Stimulated activated naive B cell treated with anti-CD40 and anti-IgM and Interleukin-4, amounts not matched to agents 10 μg/mL and 1 μg/mL and 100 μg/mL, for 72 hours (primary cell): ENCODE data around the gene RGPD5.
"Not testable (repeated sequence)": the region's sequence is repeated elsewhere in the genome, so short reads cannot be mapped to it uniquely, and the experiment has no call there.

Experiments used
- ATAC-seq, 2 donors: fragments of 150-1000 bp; cut with Tn5 transposase; replicated peaks; 2 replicates each; pipeline ENCODE4 v1.10.0; 2021; ENCODE audit warnings: moderate library complexity in 1 of 2
- DNase-seq: peaks from one replicate; pipeline ENCODE4 v3.0.0; 2021
- H3K27ac Mint-ChIP-seq: one replicate; pipeline ENCODE4 v1.8.0; 2022; ENCODE audit warnings: mild to moderate bottlenecking, mixed read lengths
- H3K27me3 Mint-ChIP-seq, 2 donors: one replicate each; pipeline ENCODE4 v1.8.0; 2022; ENCODE audit warnings: mixed read lengths in 2 of 2
- H3K36me3 Mint-ChIP-seq, 2 donors: one replicate each; pipeline ENCODE4 v1.8.0; 2022; ENCODE audit warnings: mixed read lengths in 2 of 2, mild to moderate bottlenecking in 1 of 2
- H3K4me1 Mint-ChIP-seq, 2 donors: one replicate each; pipeline ENCODE4 v1.8.0; 2022; ENCODE audit warnings: mixed read lengths in 2 of 2, mild to moderate bottlenecking in 1 of 2
- H3K4me3 Mint-ChIP-seq, 2 donors: one replicate each; pipeline ENCODE4 v1.8.0; 2022; ENCODE audit warnings: mild to moderate bottlenecking in 2 of 2, mixed read lengths in 2 of 2, moderate library complexity in 1 of 2
- H3K9me3 Mint-ChIP-seq, 2 donors: one replicate each; pipeline ENCODE4 v1.8.0; 2022; ENCODE audit warnings: mixed read lengths in 2 of 2, mild to moderate bottlenecking in 1 of 2

The RGPD5 gene

GRCh38 chr2:109794074-109794737 is at the start of gene RGPD5:
TSS of gene RGPD5 (plus strand) at chr2:109794305. CDS start at chr2:109794466, 161 bp downstream.
- H3K27me3 Mint-ChIP-seq, H3K4me1 Mint-ChIP-seq, DNase-seq, H3K27ac Mint-ChIP-seq, H3K36me3 Mint-ChIP-seq, H3K4me3 Mint-ChIP-seq, H3K9me3 Mint-ChIP-seq: not testable (repeated sequence)
- ATAC-seq = peak; percentile 100

- H3K27ac Mint-ChIP-seq, ATAC-seq, H3K4me3 Mint-ChIP-seq, H3K9me3 Mint-ChIP-seq, H3K4me1 Mint-ChIP-seq, DNase-seq, H3K27me3 Mint-ChIP-seq, H3K36me3 Mint-ChIP-seq: not testable (repeated sequence)
Measured at GRCh38 chr2:109751572-109751971, 42.5 kb upstream of the RGPD5 start.

DNA sequence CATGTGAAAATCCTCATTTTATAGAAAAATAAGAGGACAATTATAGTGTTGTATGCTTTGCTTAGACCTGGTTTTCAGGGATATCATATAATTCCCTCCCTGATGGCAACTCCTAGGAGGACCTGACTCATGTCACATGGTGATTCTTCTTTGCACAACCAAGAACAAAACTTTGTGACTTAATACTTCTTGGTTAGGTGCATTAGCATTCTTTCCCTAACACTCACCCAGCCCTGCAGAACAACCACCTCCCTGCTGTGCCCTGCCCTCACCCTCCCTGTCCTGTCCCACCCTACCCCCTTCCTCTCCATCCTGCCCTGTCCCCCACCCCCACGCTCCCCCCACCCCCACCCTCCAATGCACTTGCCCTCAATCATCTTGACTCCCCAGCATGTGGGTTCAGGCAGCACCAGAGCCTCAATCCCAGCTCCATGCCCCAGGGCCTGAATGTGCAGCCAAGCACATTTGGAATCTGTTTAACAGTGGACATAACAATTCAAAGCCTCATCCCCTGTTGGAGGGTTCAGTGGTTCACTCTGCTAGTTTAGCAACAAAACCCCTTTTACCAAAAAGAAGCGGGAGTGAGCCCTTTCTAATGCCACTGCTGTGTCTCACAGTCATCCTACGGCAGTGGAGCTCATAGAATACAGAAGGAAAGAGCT is 36.8 kb upstream of the RGPD5 start:
- not testable (repeated sequence) for ATAC-seq, H3K36me3 Mint-ChIP-seq, H3K27me3 Mint-ChIP-seq

GRCh38 chr2:109760265-109761042 is 33.7 kb upstream of the RGPD5 start:
- DNase-seq, H3K27ac Mint-ChIP-seq, H3K36me3 Mint-ChIP-seq, H3K9me3 Mint-ChIP-seq, H3K27me3 Mint-ChIP-seq, H3K4me1 Mint-ChIP-seq: not testable (repeated sequence)
- peak; percentile 55 to 62 for ATAC-seq
- peak overlapping the region in 1 of 2 donors; percentile 4 for H3K4me3 Mint-ChIP-seq

More for the DNA sequence above, 36.8 kb upstream of the RGPD5 start:
- not testable (repeated sequence) for DNase-seq, H3K27ac Mint-ChIP-seq, H3K9me3 Mint-ChIP-seq, H3K4me1 Mint-ChIP-seq, H3K4me3 Mint-ChIP-seq

GRCh38 chr2:109761043-109761454 is 33.1 kb upstream of the RGPD5 start:
- not testable (repeated sequence) for H3K27ac Mint-ChIP-seq, DNase-seq, H3K36me3 Mint-ChIP-seq, H3K4me1 Mint-ChIP-seq, H3K4me3 Mint-ChIP-seq, H3K9me3 Mint-ChIP-seq, H3K27me3 Mint-ChIP-seq
- peak; percentile 77 to 79 for ATAC-seq

DNA sequence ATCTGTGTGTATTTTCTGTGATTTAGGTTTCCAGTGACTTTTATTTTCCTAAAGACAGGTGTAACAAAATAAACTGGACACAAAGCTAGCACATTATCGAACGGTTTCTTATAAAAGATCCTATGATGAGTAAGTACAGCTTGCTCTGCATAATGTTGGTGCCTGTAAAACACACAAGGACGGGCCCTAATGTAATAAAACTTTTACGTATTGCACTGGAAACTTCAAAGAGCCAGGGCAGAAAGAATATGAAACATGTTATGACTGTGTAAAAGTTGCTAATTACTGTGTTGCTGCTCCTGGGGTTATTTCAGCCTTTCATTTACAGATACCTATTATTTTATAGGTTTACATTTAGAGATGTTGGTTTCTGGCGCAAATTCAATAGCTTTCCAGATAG is 32.1 kb upstream of the RGPD5 start:
- H3K4me3 Mint-ChIP-seq, H3K9me3 Mint-ChIP-seq, ATAC-seq, H3K36me3 Mint-ChIP-seq, H3K27me3 Mint-ChIP-seq, DNase-seq, H3K27ac Mint-ChIP-seq, H3K4me1 Mint-ChIP-seq: not testable (repeated sequence)

GRCh38 chr2:109766074-109766473 is 28.0 kb upstream of the RGPD5 start:
- not testable (repeated sequence) for H3K4me3 Mint-ChIP-seq, H3K27me3 Mint-ChIP-seq, DNase-seq, H3K36me3 Mint-ChIP-seq, H3K9me3 Mint-ChIP-seq, H3K4me1 Mint-ChIP-seq, H3K27ac Mint-ChIP-seq, ATAC-seq

DNA sequence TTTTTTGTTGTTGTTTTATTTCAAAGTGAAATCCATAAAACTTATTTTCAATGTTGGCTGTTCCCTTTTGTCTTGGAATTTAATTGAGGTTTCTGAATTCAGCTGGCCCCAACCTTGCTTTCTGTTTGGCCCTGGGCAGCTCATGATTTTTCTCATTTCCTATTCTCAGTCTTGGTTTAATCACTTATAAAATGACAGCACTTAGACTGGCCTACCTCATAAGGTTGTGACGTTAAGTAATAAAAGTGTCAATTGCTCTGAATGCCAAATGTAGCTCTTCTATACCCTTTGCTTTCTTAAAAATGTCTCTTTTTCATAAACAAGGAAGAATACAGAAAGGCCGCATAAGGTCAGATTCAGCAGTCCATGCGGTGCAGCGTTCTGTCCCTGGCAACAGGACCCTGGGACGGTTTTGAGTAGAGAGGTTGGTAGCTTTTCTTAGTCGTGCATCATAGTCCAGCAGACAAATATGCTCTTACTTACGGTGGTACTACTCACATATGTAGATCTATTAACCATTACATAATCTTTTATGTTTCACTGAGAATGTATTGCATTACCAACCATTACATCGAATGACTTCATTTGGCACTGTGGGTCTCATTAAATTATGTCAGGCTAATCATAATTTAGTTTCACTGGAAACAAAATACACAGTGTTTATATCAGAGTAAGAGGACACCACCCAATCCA is 27.1 kb upstream of the RGPD5 start:
- H3K36me3 Mint-ChIP-seq, H3K27me3 Mint-ChIP-seq, H3K27ac Mint-ChIP-seq, H3K4me1 Mint-ChIP-seq, H3K4me3 Mint-ChIP-seq, DNase-seq, ATAC-seq, H3K9me3 Mint-ChIP-seq: not testable (repeated sequence)

- H3K4me3 Mint-ChIP-seq, H3K4me1 Mint-ChIP-seq, ATAC-seq, H3K27ac Mint-ChIP-seq, DNase-seq, H3K27me3 Mint-ChIP-seq, H3K36me3 Mint-ChIP-seq, H3K9me3 Mint-ChIP-seq: not testable (repeated sequence)
Measured at GRCh38 chr2:109768934-109769333, 25.2 kb upstream of the RGPD5 start.

DNA sequence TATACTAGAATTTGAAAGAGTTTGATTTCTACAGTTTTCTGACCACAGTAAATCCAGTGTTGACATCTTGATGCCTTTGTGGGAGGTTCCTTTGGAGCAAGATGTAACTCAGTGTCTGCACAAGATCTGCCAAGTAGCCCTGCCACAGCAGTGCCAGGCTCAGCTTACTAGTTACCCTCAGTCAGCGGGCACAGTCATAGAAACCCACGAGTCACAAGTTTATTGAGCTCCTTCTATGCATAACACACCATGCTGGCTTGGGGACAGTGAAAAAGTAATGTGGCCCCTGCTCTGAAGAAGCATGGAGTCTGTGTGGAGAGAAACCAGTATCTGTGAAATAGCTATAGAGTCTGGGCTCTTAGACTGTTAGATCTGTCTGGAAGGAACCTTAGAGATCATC is 15.0 kb upstream of the RGPD5 start:
- not testable (repeated sequence) for H3K27me3 Mint-ChIP-seq, H3K36me3 Mint-ChIP-seq, H3K9me3 Mint-ChIP-seq, H3K27ac Mint-ChIP-seq, ATAC-seq, H3K4me1 Mint-ChIP-seq, H3K4me3 Mint-ChIP-seq, DNase-seq

GRCh38 chr2:109781147-109781816 is 12.8 kb upstream of the RGPD5 start:
- H3K4me1 Mint-ChIP-seq = not testable (repeated sequence)

GRCh38 chr2:109782446-109782993 is 11.6 kb upstream of the RGPD5 start:
- H3K27ac Mint-ChIP-seq, DNase-seq, H3K9me3 Mint-ChIP-seq, H3K4me1 Mint-ChIP-seq, ATAC-seq, H3K36me3 Mint-ChIP-seq, H3K4me3 Mint-ChIP-seq, H3K27me3 Mint-ChIP-seq: not testable (repeated sequence)

More at GRCh38 chr2:109781147-109781816, 12.8 kb upstream of the RGPD5 start:
- not testable (repeated sequence) for ATAC-seq, DNase-seq, H3K9me3 Mint-ChIP-seq, H3K4me3 Mint-ChIP-seq, H3K27ac Mint-ChIP-seq, H3K27me3 Mint-ChIP-seq, H3K36me3 Mint-ChIP-seq

- not testable (repeated sequence) for H3K27me3 Mint-ChIP-seq, H3K36me3 Mint-ChIP-seq, DNase-seq, H3K9me3 Mint-ChIP-seq, ATAC-seq, H3K4me3 Mint-ChIP-seq, H3K27ac Mint-ChIP-seq, H3K4me1 Mint-ChIP-seq
Measured at GRCh38 chr2:109791530-109792279, 2.4 kb upstream of the RGPD5 start.
